Measurements from ENCODE around the gene SLX4IP. TPM values are rescaled to one million over a fixed set of nuclear protein-coding genes. Genes with fewer than 3 reads are reported as not detected.

SLX4IP gene
- total and polyA plus RNA-seq, 2 of the 13 experiments (the other 11 are each of a cell fraction or from before 2014, with no cell fraction given), result 3.6 to 7.3 TPM

- TF ChIP-seq ZBTB44 (CRISPR knock-in tag; IDR thresholded peaks at IDR 0.05), result no peak; the same call in 1 of the 2 replicates
- no peak for TF ChIP-seq HNRNPL (IDR thresholded peaks at IDR 0.05; ENCODE audit: low read depth, low read length)
- peak; percentile 84; the same call in 1 of the 2 replicates for TF ChIP-seq TFAP4 (IDR thresholded peaks at IDR 0.05; ENCODE audit: borderline replicate concordance, low read depth)
- peak; percentile 61 for TF ChIP-seq NFYC (CRISPR knock-in tag; IDR thresholded peaks at IDR 0.05)
- TF ChIP-seq ZNF33A (CRISPR knock-in tag; IDR thresholded peaks at IDR 0.05; ENCODE audit: borderline replicate concordance), result no peak
- peak; percentile 97 for TF ChIP-seq ZBTB25 (CRISPR knock-in tag; IDR thresholded peaks at IDR 0.05)
- TF ChIP-seq ZNF264 (CRISPR knock-in tag; IDR thresholded peaks at IDR 0.05), result peak; percentile 86
- TF ChIP-seq RBM22 (optimal IDR thresholded peaks at IDR 0.05; ENCODE audit: low read length), result peak; percentile 79
- TF ChIP-seq ZHX1 (CRISPR knock-in tag; IDR thresholded peaks at IDR 0.05; ENCODE audit: low read depth), result peak; percentile 93
- peak; percentile 99 for TF ChIP-seq ZNF292 (CRISPR knock-in tag; IDR thresholded peaks at IDR 0.05; ENCODE audit: borderline replicate concordance, low read depth)
- TF ChIP-seq MLXIP (CRISPR knock-in tag; IDR thresholded peaks at IDR 0.05; ENCODE audit: borderline replicate concordance), result peak; percentile 98
- TF ChIP-seq PBX2 (CRISPR knock-in tag; IDR thresholded peaks at IDR 0.05), result peak; percentile 55
- peak; percentile 62 to 83 for TF ChIP-seq POLR2A (IDR thresholded peaks at IDR 0.05; ENCODE audit: insufficient read depth in 1 of 2, low read depth in 2 of 2, low read length in 2 of 2)
- no peak for TF ChIP-seq TBP (CRISPR knock-in tag; IDR thresholded peaks at IDR 0.05)
- peak; percentile 96 for TF ChIP-seq MYPOP (CRISPR knock-in tag; IDR thresholded peaks at IDR 0.05)
- 0 out of 2 replicates have a peak, but pooled peaks have one; percentile 26 for TF ChIP-seq ZNF724P (CRISPR knock-in tag; IDR thresholded peaks at IDR 0.05; ENCODE audit: borderline replicate concordance)
Measured at GRCh38 chr20:10603971-10604864, 169.1 kb downstream of the SLX4IP start (continued).
